ENCODE results near the gene USP10.

- TF ChIP-seq CTCF (IDR thresholded peaks at IDR 0.05) (no peak), ZFX (IDR thresholded peaks at IDR 0.05; ENCODE audit: borderline replicate concordance) (no peak)
These were observed 89.6 kb downstream of the USP10 start for GRCh38 chr16:84789431-84789830.

All from 22Rv1 (cell line).